A549 (cell line): ENCODE results near the gene CAMK4. TPM values are rescaled to one million over a fixed set of nuclear protein-coding genes. Genes with fewer than 3 reads are reported as not detected.
A peak's percentile ranks its signal among the peaks of the same experiment; 100 is the strongest.

Source experiments
- ATAC-seq, 2 experiments: fragments of 200-7000 bp in 1 of 2; fragments of >200 bp in 1 of 2; cut with Nextera tagmentation in 1 of 2; cut with Tn5 transposase in 1 of 2; 3 replicates each; pipeline versions ENCODE4 v1.8.0 to v1.9.1; 2018 to 2020; ENCODE audit warnings: mild to moderate bottlenecking in 1 of 2, moderate library complexity in 1 of 2
- CTCF ChIA-PET: fragments of 300-600 bp; sonication (Branson Sonifier 250); formaldehyde crosslinking; extraction: SDS; loops from one replicate; lab custom pipeline; 2021; ENCODE audit warnings: antibody characterized with exemption, inconsistent platforms; lab: Yijun Ruan, JAX
- POLR2A ChIA-PET: fragments of 350-600 bp; formaldehyde crosslinking; extraction: SDS; loops from one replicate; lab custom pipeline; 2021; ENCODE audit warnings: antibody characterized with exemption, inconsistent platforms; lab: Yijun Ruan, JAX
- DNase-seq, 2 experiments: peaks; one replicate each; pipeline versions ENCODE4 v3.0.0 to v3.0.0-alpha.2; 2011 to 2016; ENCODE audit warnings: low read depth in 1 of 2, low spot score in 1 of 2
- FAIRE-seq: peaks from 2 replicates; lab custom pipeline; 2011; peaks lifted over from hg19 to GRCh38; lab: Jason Lieb, UNC
- H3K27ac ChIP-seq, 2 experiments: fragments of >200 bp; sonication (Bioruptor Twin); formaldehyde crosslinking; 3 replicates each; pipeline ENCODE4 v1.5.1; 2016 to 2017
- H3K4me1 ChIP-seq: fragments of >200 bp; sonication (Bioruptor Twin); formaldehyde crosslinking; 3 replicates; pipeline ENCODE4 v1.6.1; 2016
- H3K4me2 ChIP-seq: fragments of >200 bp; sonication (Bioruptor Twin); formaldehyde crosslinking; 3 replicates; pipeline ENCODE4 v1.6.1; 2016
- H3K4me3 ChIP-seq: fragments of >200 bp; sonication (Bioruptor Twin); formaldehyde crosslinking; 3 replicates; pipeline ENCODE4 v1.5.1; 2016
- H3K9me3 ChIP-seq: fragments of >200 bp; sonication (Bioruptor Twin); formaldehyde crosslinking; 3 replicates; pipeline ENCODE4 v1.6.1; 2016
- ATOH8 ChIP-seq: fragments of 250-450 bp; sonication (Bioruptor Pico); IDR thresholded peaks from 2 replicates; pipeline ENCODE4 v1.5.0; 2020; ENCODE audit warnings: low read depth, mild to moderate bottlenecking, moderate library complexity
- BCL3 ChIP-seq: fragments of >200 bp; sonication (Bioruptor Twin); formaldehyde crosslinking; IDR thresholded peaks from 3 replicates; pipeline ENCODE4 v1.6.1; 2016
- CHD2 ChIP-seq: fragments of 150-350 bp; IDR thresholded peaks from 2 replicates; pipeline ENCODE4 v1.6.1; 2014; ENCODE audit warnings: low read length; ENCODE audit not compliant: partially characterized antibody
- CHD4 ChIP-seq: fragments of 200-600 bp; sonication (generic); IDR thresholded peaks from 2 replicates; pipeline ENCODE4 v1.6.1; 2016; ENCODE audit warnings: antibody characterized with exemption, mild to moderate bottlenecking, borderline replicate concordance
- FOSB ChIP-seq: fragments of 250-450 bp; sonication (Bioruptor Pico); IDR thresholded peaks from 2 replicates; pipeline ENCODE4 v1.5.0; 2020; ENCODE audit warnings: mild to moderate bottlenecking, moderate library complexity
- FOXS1 ChIP-seq: fragments of 250-450 bp; sonication (Bioruptor Pico); IDR thresholded peaks from 2 replicates; pipeline ENCODE4 v1.5.0; 2020; ENCODE audit warnings: mild to moderate bottlenecking, moderate library complexity
- GATA3 ChIP-seq: IDR thresholded peaks from 2 replicates; pipeline ENCODE4 v1.6.1; 2012; ENCODE audit warnings: borderline replicate concordance
- HDAC2 ChIP-seq: fragments of 200-600 bp; sonication (generic); IDR thresholded peaks from 2 replicates; pipeline ENCODE4 v1.6.1; 2016
- HES2 ChIP-seq: fragments of >200 bp; sonication (Bioruptor Twin); formaldehyde crosslinking; IDR thresholded peaks from 2 replicates; pipeline ENCODE4 v1.6.1; 2016
- HEYL ChIP-seq: fragments of 250-450 bp; sonication (Bioruptor Pico); IDR thresholded peaks from 2 replicates; pipeline ENCODE4 v1.8.0; 2021; ENCODE audit warnings: mild to moderate bottlenecking, moderate library complexity
- HOXA7 ChIP-seq: fragments of 250-450 bp; sonication (Bioruptor Pico); IDR thresholded peaks from 2 replicates; pipeline ENCODE4 v1.5.0; 2020; ENCODE audit warnings: mild to moderate bottlenecking, moderate library complexity
- HOXB5 ChIP-seq: fragments of 250-450 bp; sonication (Bioruptor Pico); IDR thresholded peaks from 2 replicates; pipeline ENCODE4 v1.5.0; 2020; ENCODE audit warnings: mild to moderate bottlenecking, moderate library complexity
- NR3C1 ChIP-seq: fragments of >200 bp; sonication (Bioruptor Twin); formaldehyde crosslinking; IDR thresholded peaks from 3 replicates; pipeline ENCODE4 v1.6.1; 2017
- PHF8 ChIP-seq: fragments of 200-600 bp; sonication (generic); IDR thresholded peaks from 2 replicates; pipeline ENCODE4 v1.6.1; 2016; ENCODE audit warnings: low read depth, mild to moderate bottlenecking, antibody characterized with exemption, moderate library complexity, borderline replicate concordance
- POLR2A ChIP-seq: IDR thresholded peaks from 2 replicates; pipeline ENCODE4 v1.6.1; 2012; ENCODE audit warnings: mild to moderate bottlenecking, low read length
- POLR2AphosphoS2 ChIP-seq: conservative IDR thresholded peaks from 2 replicates; pipeline ENCODE4 v1.6.1; 2012; ENCODE audit warnings: low read length, improper control_type of control experiment, inconsistent platforms
- RFX5 ChIP-seq: fragments of 450-650 bp; IDR thresholded peaks from 2 replicates; pipeline ENCODE4 v1.7.1; 2014; ENCODE audit warnings: antibody characterized with exemption, mild to moderate bottlenecking, moderate library complexity
- RNF2 ChIP-seq: fragments of 200-600 bp; sonication (generic); IDR thresholded peaks from 2 replicates; pipeline ENCODE4 v1.6.1; 2016; ENCODE audit warnings: low read depth, mild to moderate bottlenecking, antibody characterized with exemption, moderate library complexity, borderline replicate concordance
- TP53 ChIP-seq: fragments of 250-450 bp; sonication (Bioruptor Pico); IDR thresholded peaks from 2 replicates; pipeline ENCODE4 v1.5.0; 2021; ENCODE audit warnings: mild to moderate bottlenecking, moderate library complexity
- ZC3H11A ChIP-seq: fragments of 450-650 bp; IDR thresholded peaks from 2 replicates; pipeline ENCODE4 v1.6.1; 2014; ENCODE audit warnings: antibody characterized with exemption, mild to moderate bottlenecking
- ZSCAN20 ChIP-seq: fragments of 250-450 bp; sonication (Bioruptor Pico); IDR thresholded peaks from 2 replicates; pipeline ENCODE4 v1.8.0; 2022; ENCODE audit warnings: mild to moderate bottlenecking, moderate library complexity
- WGBS: methylation state at CpG from one replicate; pipeline ENCODE4 v1.1.6; 2017; ENCODE audit errors: missing lambda C conversion rate; 5-methylcytosine and 5-hydroxymethylcytosine counted together
- polyA plus RNA-seq, 4 experiments: library from polyadenylated mRNA; depleted of rRNA in 3 of 4; stranded (reverse); fragments of >200 nt; fragmentation: RNase III in 1 of 4; extraction: RNeasy Plus Mini Kit Qiagen cat#74134 plus additional on column Dnase treatment in 1 of 4; gene quantifications; 2 replicates in 3 of 4; 3 replicates in 1 of 4; pipeline ENCODE4 v1.2.3, GENCODE V29; 2011 to 2017

The CAMK4 gene
- polyA plus RNA-seq, 2 of the 4 experiments (the other 2 are of a cell fraction), result not detected

GRCh38 chr5:111221139-111221538 is 3.0 kb upstream of the CAMK4 start (continued):
- TF ChIP-seq TP53, result no peak

GRCh38 chr5:111223101-111223786 is 940 bp upstream of the CAMK4 start:
- ATAC-seq (no peak; a peak in 3 of 6 replicates), FAIRE-seq (no peak), DNase-seq (no peak)
- 50% methylated on average over 7 of the region's 8 CpGs for WGBS
- H3K4me3 ChIP-seq, result peak overlapping the region; percentile 56
- H3K4me1 ChIP-seq, result peaks cover 6% of the 10 kb centered on the region; the same call in 1 of the 3 replicates
- H3K9me3 ChIP-seq, result no peaks in the 10 kb centered on the region
- no peak for TF ChIP-seq TP53
- no peak for TF ChIP-seq ATOH8 (CRISPR knock-in tag)
- no peak for TF ChIP-seq CHD4
- no peak for TF ChIP-seq HEYL (CRISPR knock-in tag)
- TF ChIP-seq HDAC2, result no peak
- no peak for TF ChIP-seq RNF2
- no peak for TF ChIP-seq ZSCAN20 (CRISPR knock-in tag)
- TF ChIP-seq ZC3H11A, result no peak
- TF ChIP-seq FOXS1 (CRISPR knock-in tag), result no peak
- no peak for TF ChIP-seq GATA3
- no peak for TF ChIP-seq RFX5
- no peak for TF ChIP-seq BCL3
- peak overlapping the region; percentile 96 for H3K4me2 ChIP-seq
- ChIA-PET CTCF (interaction anchor here (0.6 kb wide), 1 partner anchor 467 kb away, joined by 3 read pairs; no protein-coding TSS in a partner anchor), POLR2A (no interaction called here)
- no peak overlapping the region for H3K27ac ChIP-seq

- H3K27ac ChIP-seq, result no peak overlapping the region; a peak in 1 of 6 replicates
These were observed 569 bp downstream of the CAMK4 start for GRCh38 chr5:111224561-111225345.

GRCh38 chr5:111225926-111226325 is 1.7 kb downstream of the CAMK4 start:
- Histone ChIP-seq H3K4me1 (peaks cover 6% of the 10 kb centered on the region; the same call in 1 of the 3 replicates), H3K9me3 (no peaks in the 10 kb centered on the region), H3K27ac (no peak overlapping the region), H3K4me3 (no peak overlapping the region), H3K4me2 (no peak overlapping the region)
- TF ChIP-seq NR3C1 (no peak), POLR2AphosphoS2 (no peak)
- 39% methylated on average over 4 of the region's 4 CpGs for WGBS
- ChIA-PET POLR2A (no interaction called here), CTCF (no interaction called here)
- FAIRE-seq (no peak), DNase-seq (no peak), ATAC-seq (no peak)

More at GRCh38 chr5:111224561-111225345, 569 bp downstream of the CAMK4 start:
- Histone ChIP-seq H3K4me2 (peak overlapping the region; percentile 96), H3K4me1 (peaks cover 6% of the 10 kb centered on the region; the same call in 1 of the 3 replicates), H3K4me3 (peak overlapping the region; percentile 56), H3K9me3 (no peaks in the 10 kb centered on the region)
- ChIA-PET POLR2A (no interaction called here), CTCF (interaction anchor here (0.8 kb wide), 1 partner anchor 247 kb away, joined by 3 read pairs; no protein-coding TSS in a partner anchor)
- WGBS, result 28% methylated on average over 10 of the region's 34 CpGs
- FAIRE-seq, result no peak
- peak; percentile 6 to 64; a peak in 4 of 6 replicates for ATAC-seq
- TF ChIP-seq PHF8 (no peak), HES2 (no peak), HOXA7 (CRISPR knock-in tag) (no peak), FOSB (CRISPR knock-in tag) (no peak), HOXB5 (CRISPR knock-in tag) (no peak), POLR2A (no peak), ZSCAN20 (CRISPR knock-in tag) (no peak), CHD2 (no peak)
- DNase-seq, result no peak
